ENCODE results near the gene APLP2. TPM values are rescaled to one million over a fixed set of nuclear protein-coding genes. Genes with fewer than 3 reads are reported as not detected.

APLP2 gene
- total and polyA plus RNA-seq, 2 of the 4 experiments (the other 2 are of a cell fraction): 127 to 235 TPM

- peaks cover 5% of the 10 kb centered on the region; the same call in 1 of the 2 replicates for H3K27me3 ChIP-seq (ENCODE audit: control insufficient read depth, insufficient read depth, low read length)
- no peak overlapping the region for H3K18ac ChIP-seq (ENCODE audit: low read depth, low read length)
- H3K4me1 ChIP-seq (ENCODE audit: control insufficient read depth, insufficient read depth, low read length): peaks cover 4% of the 10 kb centered on the region
- ATAC-seq (ENCODE audit: low read depth) (no peak), DNase-seq (peak; percentile 88)
- intact Hi-C loops (cut with micrococcal nuclease) (no loop called here), dilution Hi-C loops (cut with HindIII; ENCODE audit: low sequenced_read_pairs, unreplicated experiment) (no loop called here), in situ Hi-C loops (cut with MboI; ENCODE audit: low sequenced_read_pairs) (no loop called here)
- WGBS, 2 experiments (ENCODE audit: extremely low coverage in 2 of 2, insufficient read length in 1 of 2): 45% methylated on average over 4 of the region's 7 CpGs; no CpG with 5 or more reads in 1 of the 2 experiments
- ChIA-PET CTCF (no interaction called here), POLR2A (ENCODE audit: unreplicated experiment) (no interaction called here)
- H4K5ac ChIP-seq (ENCODE audit: low read depth, low read length): no peak overlapping the region
- no peak overlapping the region for H2BK15ac ChIP-seq (ENCODE audit: low read depth, low read length)
- H3K9me1 ChIP-seq (ENCODE audit: insufficient read depth, low read length): peaks cover 8% of the 10 kb centered on the region
- no peak overlapping the region for H4K91ac ChIP-seq (ENCODE audit: insufficient read depth, low read depth, low read length)
- no peak overlapping the region for H4K8ac ChIP-seq (ENCODE audit: low read depth in 2 of 2, low read length in 2 of 2)
- no TSS peak for BruUV-seq (replicated peaks)
- H3K4me2 ChIP-seq (ENCODE audit: low read depth, low read length): no peak overlapping the region
- no peak overlapping the region for H3K9ac ChIP-seq (ENCODE audit: low read depth, low read length)
- no peak overlapping the region for H2AK5ac ChIP-seq (ENCODE audit: low read depth, low read length)
- H3K79me1 ChIP-seq (ENCODE audit: low read depth in 1 of 2, low read length in 2 of 2): no peaks in the 10 kb centered on the region
- no peak overlapping the region for H3K4me3 ChIP-seq (ENCODE audit: insufficient read depth, low read depth, low read length)
- no peak overlapping the region for H2AK9ac ChIP-seq (replicated peaks; ENCODE audit: low read depth, low read length, poor library complexity)
- peak overlapping the region; percentile 25; the same call in 1 of the 2 replicates for H3K14ac ChIP-seq (replicated peaks; ENCODE audit: low read depth, low read length)
- no peak for TF ChIP-seq MAZ (IDR thresholded peaks at IDR 0.05; ENCODE audit: borderline replicate concordance, low read depth, low read length)
- TF ChIP-seq POLR2A (IDR thresholded peaks at IDR 0.05; ENCODE audit: low read depth, low read length): no peak
- no peak for TF ChIP-seq CTCF (conservative IDR thresholded peaks at IDR 0.05; ENCODE audit: low read depth, low read length)
- TF ChIP-seq NFE2L2 (IDR thresholded peaks at IDR 0.05; ENCODE audit: low read depth, low read length): no peak
- no peak for TF ChIP-seq RCOR1 (IDR thresholded peaks at IDR 0.05; ENCODE audit: insufficient replicate concordance, low read length)
- no peak for TF ChIP-seq MAFK (IDR thresholded peaks at IDR 0.05; ENCODE audit: low read depth, low read length)
- TF ChIP-seq MXI1 (IDR thresholded peaks at IDR 0.05; ENCODE audit: borderline replicate concordance, low read depth, low read length): no peak
- no peak for TF ChIP-seq SMC3 (IDR thresholded peaks at IDR 0.05; ENCODE audit: low read depth, low read length)
- no peak for TF ChIP-seq BHLHE40 (IDR thresholded peaks at IDR 0.05; ENCODE audit: low read depth, low read length)
- TF ChIP-seq CEBPB (IDR thresholded peaks at IDR 0.05; ENCODE audit: low read depth, low read length): no peak
- no peak for TF ChIP-seq CHD1 (IDR thresholded peaks at IDR 0.05; ENCODE audit: low read depth, low read length)
- no peak for TF ChIP-seq RFX5 (IDR thresholded peaks at IDR 0.05; ENCODE audit: low read depth, low read length)
- no peak for TF ChIP-seq RAD21 (IDR thresholded peaks at IDR 0.05; ENCODE audit: low read length)
- TF ChIP-seq FOS (IDR thresholded peaks at IDR 0.05; ENCODE audit: low read depth, low read length): no peak
- TF ChIP-seq, protein P1, sequence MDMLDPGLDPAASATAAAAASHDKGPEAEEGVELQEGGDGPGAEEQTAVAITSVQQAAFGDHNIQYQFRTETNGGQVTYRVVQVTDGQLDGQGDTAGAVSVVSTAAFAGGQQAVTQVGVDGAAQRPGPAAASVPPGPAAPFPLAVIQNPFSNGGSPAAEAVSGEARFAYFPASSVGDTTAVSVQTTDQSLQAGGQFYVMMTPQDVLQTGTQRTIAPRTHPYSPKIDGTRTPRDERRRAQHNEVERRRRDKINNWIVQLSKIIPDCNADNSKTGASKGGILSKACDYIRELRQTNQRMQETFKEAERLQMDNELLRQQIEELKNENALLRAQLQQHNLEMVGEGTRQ (IDR thresholded peaks at IDR 0.05; ENCODE audit: low read depth, low read length): no peak
- TF ChIP-seq ELK1 (IDR thresholded peaks at IDR 0.05; ENCODE audit: borderline replicate concordance, low read depth, low read length): no peak
- H3K4ac ChIP-seq (ENCODE audit: low read depth, low read length): no peak overlapping the region
- H3K9me3 ChIP-seq (ENCODE audit: control insufficient read depth, insufficient read depth, low read length): no peaks in the 10 kb centered on the region
- no peak overlapping the region for H2BK20ac ChIP-seq (ENCODE audit: low read depth, low read length)
- no peak overlapping the region for H3K56ac ChIP-seq (ENCODE audit: extremely low read depth, insufficient read depth, low read length)
- H3K23ac ChIP-seq (ENCODE audit: low read depth, low read length): no peak overlapping the region
- H3K27ac ChIP-seq (ENCODE audit: insufficient read depth, low read length): no peak overlapping the region
- no peak overlapping the region for H2BK5ac ChIP-seq (ENCODE audit: low read depth, low read length, poor library complexity, severe bottlenecking)
- no peaks in the 10 kb centered on the region for H4K20me1 ChIP-seq (ENCODE audit: insufficient read depth, low read length)
- H2AFZ ChIP-seq (replicated peaks; ENCODE audit: low read length, poor library complexity): no peak overlapping the region
- H3K36me3 ChIP-seq (ENCODE audit: control insufficient read depth, insufficient read depth, low read length): no peaks in the 10 kb centered on the region
- no peak overlapping the region for H2BK120ac ChIP-seq (ENCODE audit: low read depth, low read length)
These were observed 98.4 kb downstream of the APLP2 start for GRCh38 chr11:130168105-130168504.
